Smooth muscle cell (in vitro differentiated cells): ENCODE measurements around the gene ADPRH. TPM values are rescaled to one million over a fixed set of nuclear protein-coding genes. Genes with fewer than 3 reads are reported as not detected.

Experiments
- DNase-seq: peaks from one replicate; lab custom pipeline; 2025; ENCODE audit not compliant: unreplicated experiment; lab: John Stamatoyannopoulos, UW
- H2AFZ ChIP-seq: fragments of 200-600 bp; sonication (generic); 2 replicates; pipeline ENCODE4 v1.6.0; 2016; ENCODE audit warnings: antibody characterized with exemption, low read depth, mild to moderate bottlenecking
- H3F3A ChIP-seq: fragments of 200-600 bp; sonication (generic); 2 replicates; pipeline ENCODE4 v1.6.0; 2017; ENCODE audit warnings: antibody characterized with exemption, low read depth
- H3K27ac ChIP-seq: fragments of 200-600 bp; sonication (generic); 2 replicates; pipeline ENCODE4 v1.5.1; 2016; ENCODE audit warnings: low read depth, mild to moderate bottlenecking
- H3K27me3 ChIP-seq: fragments of 200-600 bp; sonication (generic); 2 replicates; pipeline ENCODE4 v1.6.1; 2016; ENCODE audit warnings: low read depth, mild to moderate bottlenecking
- H3K36me3 ChIP-seq: fragments of 200-600 bp; sonication (generic); 2 replicates; pipeline ENCODE4 v1.5.1; 2016; ENCODE audit warnings: low read depth
- H3K4me1 ChIP-seq: fragments of 200-600 bp; sonication (generic); 2 replicates; pipeline ENCODE4 v1.5.1; 2016; ENCODE audit warnings: low read depth
- H3K4me2 ChIP-seq: fragments of 200-600 bp; sonication (generic); 2 replicates; pipeline ENCODE4 v1.6.0; 2016; ENCODE audit warnings: mild to moderate bottlenecking
- H3K4me3 ChIP-seq: fragments of 200-600 bp; sonication (generic); 2 replicates; pipeline ENCODE4 v1.5.1; 2016; ENCODE audit warnings: mild to moderate bottlenecking
- H3K79me2 ChIP-seq: fragments of 200-600 bp; sonication (generic); 2 replicates; pipeline ENCODE4 v1.6.0; 2016; ENCODE audit warnings: low read depth, mild to moderate bottlenecking
- H3K9ac ChIP-seq: fragments of 200-600 bp; sonication (generic); 2 replicates; pipeline ENCODE4 v1.6.0; 2016; ENCODE audit warnings: low read depth
- H3K9me3 ChIP-seq: fragments of 200-600 bp; sonication (generic); replicated peaks from 2 replicates; pipeline ENCODE4 v1.5.1; 2016; ENCODE audit warnings: low read depth
- H4K20me1 ChIP-seq: fragments of 200-600 bp; sonication (generic); 2 replicates; pipeline ENCODE4 v1.6.0; 2016; ENCODE audit warnings: low read depth
- WGBS: methylation state at CpG from one replicate; pipeline ENCODE4 v1.1.7; 2016; ENCODE audit warnings: low lambda C conversion rate; 5-methylcytosine and 5-hydroxymethylcytosine counted together
- polyA plus RNA-seq: library from polyadenylated mRNA; unstranded; fragments of >200 nt; fragmentation: Nextera tagmentation; extraction: Ambion mirVana; gene quantifications from 2 replicates; pipeline ENCODE4 v1.2.1, GENCODE V29; 2016
- total RNA-seq: library from RNA; depleted of rRNA; stranded (reverse); fragments of >200 nt; gene quantifications from 2 replicates; pipeline ENCODE4 v1.2.3, GENCODE V29; 2014
- TF ChIP-seq, protein P1 (sequence below): fragments of 200-600 bp; sonication (generic); IDR thresholded peaks from 2 replicates; pipeline ENCODE4 v1.5.1; 2017; ENCODE audit warnings: borderline replicate concordance, mild to moderate bottlenecking, antibody characterized with exemption; ENCODE audit not compliant: insufficient read depth, poor library complexity, severe bottlenecking

The ADPRH gene
- total and polyA plus RNA-seq, 2 experiments from 2014 or later, result 1.3 to 2.9 TPM

GRCh38 chr3:119555309-119555735 is 24.0 kb upstream of the ADPRH start:
- 84% methylated on average over 4 of the region's 4 CpGs for WGBS
- TF ChIP-seq, protein P1, sequence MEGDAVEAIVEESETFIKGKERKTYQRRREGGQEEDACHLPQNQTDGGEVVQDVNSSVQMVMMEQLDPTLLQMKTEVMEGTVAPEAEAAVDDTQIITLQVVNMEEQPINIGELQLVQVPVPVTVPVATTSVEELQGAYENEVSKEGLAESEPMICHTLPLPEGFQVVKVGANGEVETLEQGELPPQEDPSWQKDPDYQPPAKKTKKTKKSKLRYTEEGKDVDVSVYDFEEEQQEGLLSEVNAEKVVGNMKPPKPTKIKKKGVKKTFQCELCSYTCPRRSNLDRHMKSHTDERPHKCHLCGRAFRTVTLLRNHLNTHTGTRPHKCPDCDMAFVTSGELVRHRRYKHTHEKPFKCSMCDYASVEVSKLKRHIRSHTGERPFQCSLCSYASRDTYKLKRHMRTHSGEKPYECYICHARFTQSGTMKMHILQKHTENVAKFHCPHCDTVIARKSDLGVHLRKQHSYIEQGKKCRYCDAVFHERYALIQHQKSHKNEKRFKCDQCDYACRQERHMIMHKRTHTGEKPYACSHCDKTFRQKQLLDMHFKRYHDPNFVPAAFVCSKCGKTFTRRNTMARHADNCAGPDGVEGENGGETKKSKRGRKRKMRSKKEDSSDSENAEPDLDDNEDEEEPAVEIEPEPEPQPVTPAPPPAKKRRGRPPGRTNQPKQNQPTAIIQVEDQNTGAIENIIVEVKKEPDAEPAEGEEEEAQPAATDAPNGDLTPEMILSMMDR, result no peak
- H3K4me1 ChIP-seq, result no peaks in the 10 kb centered on the region

GRCh38 chr3:119555929-119556328 is 23.4 kb upstream of the ADPRH start:
- DNase-seq, result no peak
- Histone ChIP-seq H3K36me3 (no peaks in the 10 kb centered on the region), H2AFZ (no peak overlapping the region), H3F3A (no peaks in the 10 kb centered on the region), H3K27me3 (no peaks in the 10 kb centered on the region), H3K27ac (no peak overlapping the region), H3K4me1 (no peaks in the 10 kb centered on the region), H3K9ac (no peak overlapping the region), H3K9me3 (no peaks in the 10 kb centered on the region), H3K4me3 (no peak overlapping the region), H3K4me2 (no peak overlapping the region), H4K20me1 (no peaks in the 10 kb centered on the region), H3K79me2 (no peaks in the 10 kb centered on the region)
- WGBS, result 0% methylated on average over 1 of the region's 1 CpG
- TF ChIP-seq, protein P1, result no peak

More at GRCh38 chr3:119555309-119555735, 24.0 kb upstream of the ADPRH start:
- Histone ChIP-seq H3K9me3 (no peaks in the 10 kb centered on the region), H3K79me2 (no peaks in the 10 kb centered on the region), H3K4me2 (no peak overlapping the region), H3K9ac (no peak overlapping the region), H3K27me3 (no peaks in the 10 kb centered on the region), H3K4me3 (no peak overlapping the region), H2AFZ (no peak overlapping the region), H3K27ac (no peak overlapping the region), H3K36me3 (no peaks in the 10 kb centered on the region), H3F3A (no peaks in the 10 kb centered on the region), H4K20me1 (no peaks in the 10 kb centered on the region)
- no peak for DNase-seq

DNA sequence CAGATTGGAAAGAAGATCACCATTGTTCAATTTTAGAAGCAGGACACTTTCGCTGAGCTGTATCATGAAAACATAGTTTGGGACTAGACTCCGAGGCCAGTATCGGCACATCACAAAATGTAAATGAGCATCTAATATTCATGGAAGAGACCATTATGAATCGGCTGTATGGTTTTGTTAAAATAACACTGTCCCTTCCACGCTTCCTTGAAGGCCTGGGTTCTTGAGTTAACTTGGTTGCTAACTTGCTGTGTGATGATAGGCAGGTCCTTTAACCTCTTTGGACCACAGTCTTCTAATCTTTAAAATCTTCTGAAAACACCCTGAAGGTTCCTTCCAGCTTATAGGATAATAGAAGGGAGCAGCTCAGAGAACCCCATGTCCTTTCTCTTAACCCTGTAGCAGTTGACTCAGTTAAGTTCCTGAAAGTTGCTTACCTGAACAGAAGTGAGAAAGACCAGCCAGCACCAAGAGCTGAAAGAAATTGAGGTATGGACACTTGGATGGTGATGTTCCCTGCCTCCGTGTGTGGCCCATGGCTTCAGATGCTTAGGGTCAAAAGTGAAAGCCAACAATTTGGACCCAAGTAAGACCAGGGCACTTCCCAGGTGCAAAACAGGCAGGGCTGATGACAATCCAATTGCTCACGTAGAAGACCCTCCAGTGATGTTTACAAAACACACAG is 22.0 kb upstream of the ADPRH start:
- Histone ChIP-seq H2AFZ (no peak overlapping the region), H3K9me3 (no peaks in the 10 kb centered on the region), H3K9ac (no peak overlapping the region), H3K27ac (no peak overlapping the region), H4K20me1 (no peaks in the 10 kb centered on the region), H3K4me1 (no peaks in the 10 kb centered on the region), H3F3A (no peaks in the 10 kb centered on the region), H3K36me3 (no peaks in the 10 kb centered on the region), H3K79me2 (no peaks in the 10 kb centered on the region), H3K27me3 (no peaks in the 10 kb centered on the region), H3K4me2 (no peak overlapping the region), H3K4me3 (no peak overlapping the region)
- 94% methylated on average over 7 of the region's 7 CpGs for WGBS
- TF ChIP-seq, protein P1, result no peak
- DNase-seq, result no peak

DNA sequence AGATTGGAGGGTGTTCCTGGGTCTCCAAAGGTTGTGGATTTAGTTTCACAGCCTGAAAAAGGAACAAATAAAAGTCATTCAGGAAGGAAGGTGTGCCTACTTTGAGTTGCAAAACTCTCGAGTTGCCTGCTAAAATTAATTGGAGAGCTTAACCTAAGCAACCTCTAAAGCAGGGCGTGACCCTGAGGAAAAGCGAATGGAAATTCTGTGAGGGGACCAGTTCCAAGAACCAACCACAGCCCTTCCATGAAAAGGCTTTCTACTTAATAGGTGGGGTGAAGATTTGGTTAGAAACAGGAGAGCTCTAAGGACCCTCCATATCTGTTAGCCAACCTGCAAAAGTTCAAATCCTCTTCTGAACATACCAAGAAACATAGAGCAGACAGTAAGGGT is 21.4 kb upstream of the ADPRH start:
- no peak for DNase-seq
- TF ChIP-seq, protein P1, result no peak
- H3K9me3 ChIP-seq, result no peaks in the 10 kb centered on the region
- H3K79me2 ChIP-seq, result no peaks in the 10 kb centered on the region
- no peaks in the 10 kb centered on the region for H4K20me1 ChIP-seq
- no peaks in the 10 kb centered on the region for H3K36me3 ChIP-seq
- no peak overlapping the region for H3K4me2 ChIP-seq
- H3F3A ChIP-seq, result no peaks in the 10 kb centered on the region
- H3K4me1 ChIP-seq, result no peaks in the 10 kb centered on the region
- H3K27me3 ChIP-seq, result no peaks in the 10 kb centered on the region
- WGBS, result 94% methylated on average over 3 of the region's 3 CpGs
- no peak overlapping the region for H3K4me3 ChIP-seq
- H3K9ac ChIP-seq, result no peak overlapping the region
- no peak overlapping the region for H3K27ac ChIP-seq
- no peak overlapping the region for H2AFZ ChIP-seq
